Adipose tissue (tissue), 3 donors: ENCODE data around the gene CCDC92. TPM values are rescaled to one million over a fixed set of nuclear protein-coding genes. Genes with fewer than 3 reads are reported as not detected.

Source experiments
- H3K27ac ChIP-seq: one replicate; pipeline ENCODE4 v1.5.1; 2013; ENCODE audit warnings: low read depth, low read length
- WGBS, 3 donors: extraction: QIAGEN DNeasy Blood & Tissue Kit; methylation state at CpG; one replicate each; pipeline ENCODE4 v1.1.7; 2013; 5-methylcytosine and 5-hydroxymethylcytosine counted together
- polyA plus RNA-seq, 3 donors: library from polyadenylated mRNA; stranded (reverse); fragments of 200-250 nt; gene quantifications; one replicate each; pipeline ENCODE4 v1.2.3, GENCODE V29; 2013
- donor health status: healthy with polysubstance abuse.
- donor health status: Bipolar disorder and iron deficiency.
- donor health status: healthy.

Gene CCDC92
- polyA plus RNA-seq, 3 donors, result 13.2 to 77.8 (median 68.2) TPM

- WGBS, 3 donors, result 73 to 90% (median 77%) methylated on average over 10 of the region's 10 CpGs
- no peak overlapping the region for H3K27ac ChIP-seq
Measured at GRCh38 chr12:123944696-123945095, 27.9 kb downstream of the CCDC92 start.

- WGBS, 3 donors, result 85 to 89% (median 86%) methylated on average over 5 of the region's 5 CpGs
- H3K27ac ChIP-seq, result no peak overlapping the region
Measured at GRCh38 chr12:123943816-123944215, 28.8 kb downstream of the CCDC92 start.

- WGBS, 3 donors, result 91 to 96% (median 92%) methylated on average over 16 of the region's 16 CpGs
- no peak overlapping the region for H3K27ac ChIP-seq
Measured at GRCh38 chr12:123942911-123943648, 29.6 kb downstream of the CCDC92 start.

- H3K27ac ChIP-seq, result no peak overlapping the region
- whole genome bisulfite sequencing, 3 donors, result 84 to 89% (median 87%) methylated on average over 10 of the region's 10 CpGs
Measured at GRCh38 chr12:123942238-123942653, 30.4 kb downstream of the CCDC92 start.

- H3K27ac ChIP-seq, result no peak overlapping the region
- 83 to 87% (median 87%) methylated on average over 13 of the region's 13 CpGs for WGBS, 3 donors
Measured at GRCh38 chr12:123941624-123942237, 30.9 kb downstream of the CCDC92 start.

GRCh38 chr12:123941000-123941399, 31.6 kb downstream of the CCDC92 start:
- H3K27ac ChIP-seq, result no peak overlapping the region
- WGBS, 3 donors, result 92 to 95% (median 93%) methylated on average over 9 of the region's 9 CpGs

GRCh38 chr12:123940627-123940966, 32.0 kb downstream of the CCDC92 start:
- WGBS, 3 donors, result 94 to 95% (median 95%) methylated on average over 9 of the region's 9 CpGs
- no peak overlapping the region for H3K27ac ChIP-seq

- no peak overlapping the region for H3K27ac ChIP-seq
- WGBS, 3 donors, result 87 to 93% (median 91%) methylated on average over 16 of the region's 16 CpGs
Measured at GRCh38 chr12:123939716-123940626, 32.7 kb downstream of the CCDC92 start.

- WGBS, 3 donors, result 86 to 89% (median 87%) methylated on average over 16 of the region's 16 CpGs
- H3K27ac ChIP-seq, result no peak overlapping the region
Measured at GRCh38 chr12:123938679-123939480, 33.8 kb downstream of the CCDC92 start.

GRCh38 chr12:123937707-123938591, 34.7 kb downstream of the CCDC92 start:
- WGBS, 3 donors, result 59 to 79% (median 61%) methylated on average over 16 of the region's 16 CpGs
- no peak overlapping the region for H3K27ac ChIP-seq

- WGBS, 3 donors, result 95 to 96% (median 95%) methylated on average over 45 to 46 of the region's 46 CpGs
- no peak overlapping the region for H3K27ac ChIP-seq
Measured at GRCh38 chr12:123936956-123937706, 35.5 kb downstream of the CCDC92 start.

- H3K27ac ChIP-seq, result no peak overlapping the region
- 94 to 95% (median 94%) methylated on average over 18 of the region's 18 CpGs for WGBS, 3 donors
Measured at GRCh38 chr12:123936471-123936870, 36.2 kb downstream of the CCDC92 start.

- WGBS, 3 donors, result 94 to 96% (median 94%) methylated on average over 7 of the region's 7 CpGs
- no peak overlapping the region for H3K27ac ChIP-seq
Measured at GRCh38 chr12:123935956-123936355, 36.7 kb downstream of the CCDC92 start.

- no peak overlapping the region for H3K27ac ChIP-seq
- 80 to 87% (median 81%) methylated on average over 9 of the region's 9 CpGs for WGBS, 3 donors
Measured at GRCh38 chr12:123934829-123935228, 37.8 kb downstream of the CCDC92 start.

- H3K27ac ChIP-seq, result no peak overlapping the region
- 79 to 86% (median 86%) methylated on average over 10 to 11 of the region's 11 CpGs for WGBS, 3 donors
Measured at GRCh38 chr12:123934016-123934620, 38.5 kb downstream of the CCDC92 start.

- WGBS, 3 donors, result 90 to 95% (median 93%) methylated on average over 14 of the region's 14 CpGs
- no peak overlapping the region for H3K27ac ChIP-seq
Measured at GRCh38 chr12:123933214-123933613, 39.4 kb downstream of the CCDC92 start.
